Uterus (tissue), 4 donors: ENCODE data around the gene CRB1. TPM values are rescaled to one million over a fixed set of nuclear protein-coding genes. Genes with fewer than 3 reads are reported as not detected.

Experiments
- DNase-seq, 2 donors: peaks; one replicate each; pipeline ENCODE4 v3.0.0-alpha.2; 2019 to 2020
- H3K27ac ChIP-seq, 2 donors: fragments of 200-600 bp; sonication (generic); 1 replicate in 1 of 2; 2 replicates in 1 of 2; pipeline ENCODE4 v1.5.1; 2016 to 2018
- H3K27me3 ChIP-seq, 2 donors: fragments of 200-600 bp; sonication (generic); one replicate each; pipeline ENCODE4 v1.5.1; 2018 to 2019; ENCODE audit warnings: control low read depth in 1 of 2
- H3K36me3 ChIP-seq, 2 donors: fragments of 200-600 bp; sonication (generic); one replicate each; pipeline ENCODE4 v1.5.1; 2019; ENCODE audit warnings: control low read depth in 1 of 2
- H3K4me1 ChIP-seq, 2 donors: fragments of 200-600 bp; sonication (generic); one replicate each; pipeline ENCODE4 v1.5.1; 2018 to 2019; ENCODE audit warnings: control low read depth in 1 of 2
- H3K4me3 ChIP-seq, 2 donors: fragments of 200-600 bp; sonication (generic); 1 replicate in 1 of 2; 2 replicates in 1 of 2; pipeline ENCODE4 v1.5.1; 2018 to 2019; ENCODE audit warnings: mild to moderate bottlenecking in 1 of 2
- H3K9me3 ChIP-seq, 2 donors: fragments of 200-600 bp; sonication (generic); one replicate each; pipeline ENCODE4 v1.5.1; 2019; ENCODE audit warnings: control low read depth in 1 of 2
- CTCF ChIP-seq, 4 experiments: fragments of 200-600 bp in 2 of 4; fragments of 450-650 bp in 2 of 4; sonication (generic) in 2 of 4; IDR thresholded peaks; one replicate each; pipeline ENCODE4 v1.5.1; 2016 to 2019; ENCODE audit warnings: antibody characterized with exemption in 4 of 4, mild to moderate bottlenecking in 2 of 4, moderate library complexity in 1 of 4
- POLR2A ChIP-seq, 2 donors: fragments of 450-650 bp; IDR thresholded peaks; one replicate each; pipeline ENCODE4 v1.6.1; 2016; ENCODE audit warnings: antibody characterized with exemption in 2 of 2, mild to moderate bottlenecking in 1 of 2, moderate library complexity in 1 of 2
- intact Hi-C: fragments of 100-400 bp; cut with DNase I; formaldehyde crosslinking; loops from one replicate; pipeline ENCODE4 v1.15.1; 2023; ENCODE audit warnings: low total_unique reads
- total RNA-seq, 4 donors: library from RNA; depleted of rRNA in 3 of 4; stranded (reverse); fragments of >200 nt in 3 of 4; gene quantifications; one replicate each; pipeline versions ENCODE4 v1.1.0 to v1.2.4, GENCODE V29; 2014 to 2023
- donor health status: DM: yes; HTN: yes; CAD: no.

CRB1 gene
- total RNA-seq, 4 donors from 2014 or later: 0.55 to 1.0 TPM; not detected in 2

GRCh38 chr1:197272791-197273190 lies 4.7 kb downstream of the CRB1 start:
- Histone ChIP-seq H3K4me1 (no peaks in the 10 kb centered on the region), H3K27me3 (no peaks in the 10 kb centered on the region), H3K27ac (no peak overlapping the region), H3K4me3 (no peak overlapping the region), H3K36me3 (no peaks in the 10 kb centered on the region), H3K9me3 (no peaks in the 10 kb centered on the region)
- TF ChIP-seq CTCF (IDR thresholded peaks at IDR 0.05) (no peak), POLR2A (IDR thresholded peaks at IDR 0.05) (no peak)
- intact Hi-C loops: no loop called here
- no peak for DNase-seq

- TF ChIP-seq POLR2A (IDR thresholded peaks at IDR 0.05): no peak
- TF ChIP-seq CTCF (IDR thresholded peaks at IDR 0.05): no peak
- Histone ChIP-seq H3K9me3 (no peaks in the 10 kb centered on the region), H3K4me3 (no peak overlapping the region), H3K27me3 (no peaks in the 10 kb centered on the region), H3K4me1 (no peaks in the 10 kb centered on the region), H3K36me3 (no peaks in the 10 kb centered on the region), H3K27ac (no peak overlapping the region)
- no peak for DNase-seq
- intact Hi-C loops: no loop called here
These were observed 9.1 kb downstream of the CRB1 start for GRCh38 chr1:197277166-197277565.

GRCh38 chr1:197284325-197284724 lies 16.3 kb downstream of the CRB1 start:
- no peaks in the 10 kb centered on the region for H3K4me1 ChIP-seq
- DNase-seq: no peak
- H3K27ac ChIP-seq: no peak overlapping the region
- no peaks in the 10 kb centered on the region for H3K27me3 ChIP-seq
- H3K4me3 ChIP-seq: no peak overlapping the region
- TF ChIP-seq POLR2A (IDR thresholded peaks at IDR 0.05) (no peak), CTCF (IDR thresholded peaks at IDR 0.05) (no peak)
- H3K9me3 ChIP-seq: no peaks in the 10 kb centered on the region
- intact Hi-C loops: no loop called here
- no peaks in the 10 kb centered on the region for H3K36me3 ChIP-seq

DNA sequence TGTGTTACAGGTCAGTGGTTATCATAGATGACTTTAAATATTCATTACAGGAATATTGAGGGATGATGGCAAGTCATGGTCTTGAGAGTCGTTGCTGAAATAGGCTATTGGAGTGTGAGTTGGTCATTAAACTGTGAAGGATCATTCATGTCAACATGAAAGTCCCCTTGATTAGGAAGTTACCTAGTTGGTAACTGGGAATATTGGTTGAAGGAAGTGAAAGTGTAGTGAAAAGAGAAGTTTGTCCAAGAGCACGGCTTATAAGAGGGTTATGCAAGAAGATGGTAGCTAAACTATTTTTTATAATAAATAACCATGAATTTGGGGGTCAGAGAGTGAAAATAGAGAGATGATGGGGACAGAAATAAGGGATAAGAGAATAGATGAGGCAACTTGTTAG lies 16.9 kb downstream of the CRB1 start:
- Histone ChIP-seq H3K36me3 (no peaks in the 10 kb centered on the region), H3K4me3 (no peak overlapping the region), H3K4me1 (no peaks in the 10 kb centered on the region), H3K27ac (no peak overlapping the region), H3K27me3 (no peaks in the 10 kb centered on the region), H3K9me3 (no peaks in the 10 kb centered on the region)
- intact Hi-C loops: no loop called here
- no peak for DNase-seq
- TF ChIP-seq POLR2A (IDR thresholded peaks at IDR 0.05): no peak
- no peak for TF ChIP-seq CTCF (IDR thresholded peaks at IDR 0.05)

DNA sequence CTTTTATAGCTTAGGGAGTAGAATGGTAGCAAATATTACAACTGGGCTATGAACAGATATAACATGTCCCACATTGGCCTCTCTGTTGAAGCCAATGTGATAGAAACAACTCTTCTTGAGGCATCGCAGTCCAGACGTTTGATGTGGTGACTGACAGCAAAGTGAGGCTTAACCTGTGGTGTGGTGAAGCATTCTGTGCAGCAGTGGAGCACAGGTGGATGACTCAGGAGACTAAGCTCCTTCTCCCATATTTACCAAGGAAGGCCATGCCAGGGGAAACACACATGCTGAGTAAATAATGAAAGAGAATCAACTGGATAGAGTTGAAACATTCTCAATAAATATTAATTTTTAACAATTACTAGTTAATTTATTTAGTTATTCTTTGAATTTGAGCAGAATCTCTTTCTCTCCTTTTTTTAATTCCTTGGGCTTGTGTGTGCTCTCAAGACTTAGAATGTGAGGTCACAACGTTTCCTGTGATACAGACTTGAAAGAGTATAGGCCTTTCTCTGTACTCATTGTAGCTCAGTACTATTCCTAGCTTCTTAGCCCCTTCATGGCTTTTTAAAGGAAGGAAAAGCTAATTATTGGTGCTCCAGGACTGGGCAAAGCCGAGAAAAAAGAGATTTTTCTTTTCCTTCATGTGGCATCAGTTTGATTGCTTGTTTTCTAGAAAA lies 17.6 kb downstream of the CRB1 start:
- H3K36me3 ChIP-seq: no peaks in the 10 kb centered on the region
- no peak overlapping the region for H3K27ac ChIP-seq
- H3K9me3 ChIP-seq: no peaks in the 10 kb centered on the region
- TF ChIP-seq CTCF (IDR thresholded peaks at IDR 0.05) (no peak), POLR2A (IDR thresholded peaks at IDR 0.05) (no peak)
- no peak for DNase-seq
- no peak overlapping the region for H3K4me3 ChIP-seq
- intact Hi-C loops: no loop called here
- no peaks in the 10 kb centered on the region for H3K4me1 ChIP-seq
- H3K27me3 ChIP-seq: no peaks in the 10 kb centered on the region
